Raji (cell line): ENCODE measurements around the gene HHAT.

ENCODE experiments used
- POLR2A ChIP-seq: IDR thresholded peaks from 2 replicates; pipeline ENCODE4 v1.6.1; 2011; ENCODE audit warnings: low read depth, low read length, control low read depth; ENCODE audit not compliant: insufficient read depth

HHAT gene

GRCh38 chr1:210633140-210633539 is 304.4 kb downstream of the HHAT start:
- TF ChIP-seq POLR2A: no peak

- no peak for TF ChIP-seq POLR2A
These were observed 304.9 kb downstream of the HHAT start for GRCh38 chr1:210633636-210634035.

- TF ChIP-seq POLR2A: no peak
These were observed 306.4 kb downstream of the HHAT start for GRCh38 chr1:210635108-210635507.

- no peak for TF ChIP-seq POLR2A
These were observed 312.9 kb downstream of the HHAT start for GRCh38 chr1:210641582-210641981.

GRCh38 chr1:210645582-210646257 is 317.0 kb downstream of the HHAT start:
- no peak for TF ChIP-seq POLR2A

GRCh38 chr1:210646258-210646616 is 317.5 kb downstream of the HHAT start:
- TF ChIP-seq POLR2A: no peak

GRCh38 chr1:210647406-210648333 is 319.0 kb downstream of the HHAT start:
- no peak for TF ChIP-seq POLR2A

- no peak for TF ChIP-seq POLR2A
These were observed 320.0 kb downstream of the HHAT start for GRCh38 chr1:210648588-210649269.

- TF ChIP-seq POLR2A: no peak
These were observed 321.7 kb downstream of the HHAT start for GRCh38 chr1:210650403-210650802.

GRCh38 chr1:210652329-210652954 is 323.7 kb downstream of the HHAT start:
- TF ChIP-seq POLR2A: no peak

GRCh38 chr1:210653771-210654170 is 325.1 kb downstream of the HHAT start:
- no peak for TF ChIP-seq POLR2A

GRCh38 chr1:210654176-210654981 is 325.7 kb downstream of the HHAT start:
- TF ChIP-seq POLR2A: no peak

- no peak for TF ChIP-seq POLR2A
These were observed 326.8 kb downstream of the HHAT start for GRCh38 chr1:210655511-210655910.

- TF ChIP-seq POLR2A: no peak
These were observed 329.1 kb downstream of the HHAT start for GRCh38 chr1:210657806-210658205.
